NT2/D1 (cell line): ENCODE results near the gene TMC3.

ENCODE experiments used
- DNase-seq: peaks from one replicate; pipeline ENCODE4 v3.0.0-alpha.2; 2011; ENCODE audit warnings: low read depth, low spot score
- H3K27me3 ChIP-seq: 2 replicates; pipeline ENCODE4 v1.6.0; 2011; ENCODE audit warnings: mild to moderate bottlenecking; ENCODE audit not compliant: insufficient read length, insufficient read depth
- H3K36me3 ChIP-seq: 2 replicates; pipeline ENCODE4 v1.6.1; 2011; ENCODE audit warnings: mild to moderate bottlenecking, low read length, mixed read lengths; ENCODE audit not compliant: insufficient read depth, insufficient read length
- H3K4me1 ChIP-seq: 2 replicates; pipeline ENCODE4 v1.5.1; 2011; ENCODE audit not compliant: insufficient read depth, insufficient read length
- H3K4me3 ChIP-seq: 2 replicates; pipeline ENCODE4 v1.5.1; 2011; ENCODE audit warnings: low read depth; ENCODE audit not compliant: insufficient read length
- H3K9ac ChIP-seq: 2 replicates; pipeline ENCODE4 v1.6.0; 2011; ENCODE audit warnings: low read depth; ENCODE audit not compliant: insufficient read length
- H3K9me3 ChIP-seq: 2 replicates; pipeline ENCODE4 v1.5.1; 2011; ENCODE audit warnings: mild to moderate bottlenecking, low read length; ENCODE audit not compliant: insufficient read depth
- SUZ12 ChIP-seq: IDR thresholded peaks from 2 replicates; pipeline ENCODE4 v1.6.1; 2011; ENCODE audit not compliant: insufficient read length, insufficient read depth; ENCODE audit errors: extremely low read depth
- YY1 ChIP-seq: IDR thresholded peaks from 2 replicates; pipeline ENCODE4 v1.6.1; 2011; ENCODE audit not compliant: insufficient read length, insufficient read depth
- ZNF274 ChIP-seq: IDR thresholded peaks from 2 replicates; pipeline ENCODE4 v1.6.1; 2011; ENCODE audit warnings: mild to moderate bottlenecking, low read depth, low read length

TMC3 gene

GRCh38 chr15:81322676-81323253, 51.2 kb downstream of the TMC3 start:
- Histone ChIP-seq H3K27me3 (peaks cover 17% of the 10 kb centered on the region), H3K9ac (no peak overlapping the region), H3K4me3 (no peak overlapping the region), H3K4me1 (no peaks in the 10 kb centered on the region), H3K36me3 (peaks cover 17% of the 10 kb centered on the region), H3K9me3 (no peaks in the 10 kb centered on the region)
- no peak for DNase-seq
- TF ChIP-seq SUZ12 = no peak
- TF ChIP-seq YY1 = no peak
- TF ChIP-seq ZNF274 = no peak

- H3K36me3 ChIP-seq = peaks cover 19% of the 10 kb centered on the region
- no peak overlapping the region for H3K4me3 ChIP-seq
- no peaks in the 10 kb centered on the region for H3K9me3 ChIP-seq
- no peak overlapping the region for H3K9ac ChIP-seq
- TF ChIP-seq SUZ12 (no peak), ZNF274 (no peak), YY1 (no peak)
- peaks cover 17% of the 10 kb centered on the region for H3K27me3 ChIP-seq
- DNase-seq = no peak
- no peaks in the 10 kb centered on the region for H3K4me1 ChIP-seq
Observed at GRCh38 chr15:81321667-81322066, 52.3 kb downstream of the TMC3 start.

GRCh38 chr15:81317642-81318017, 56.4 kb downstream of the TMC3 start:
- H3K4me3 ChIP-seq = no peak overlapping the region
- H3K36me3 ChIP-seq = peaks cover 25% of the 10 kb centered on the region
- H3K4me1 ChIP-seq = no peaks in the 10 kb centered on the region
- TF ChIP-seq YY1 = no peak
- TF ChIP-seq SUZ12 = no peak
- no peak for TF ChIP-seq ZNF274
- no peaks in the 10 kb centered on the region for H3K9me3 ChIP-seq
- no peaks in the 10 kb centered on the region for H3K27me3 ChIP-seq
- DNase-seq = no peak
- H3K9ac ChIP-seq = no peak overlapping the region

GRCh38 chr15:81316267-81316666, 57.7 kb downstream of the TMC3 start:
- no peak for TF ChIP-seq ZNF274
- no peak for TF ChIP-seq SUZ12
- no peak for TF ChIP-seq YY1
- Histone ChIP-seq H3K4me1 (no peaks in the 10 kb centered on the region), H3K36me3 (peaks cover 32% of the 10 kb centered on the region), H3K27me3 (no peaks in the 10 kb centered on the region), H3K9ac (no peak overlapping the region), H3K4me3 (no peak overlapping the region), H3K9me3 (no peaks in the 10 kb centered on the region)
- no peak for DNase-seq

- Histone ChIP-seq H3K36me3 (peaks cover 34% of the 10 kb centered on the region), H3K4me3 (no peak overlapping the region), H3K4me1 (no peaks in the 10 kb centered on the region), H3K27me3 (no peaks in the 10 kb centered on the region), H3K9ac (no peak overlapping the region), H3K9me3 (no peaks in the 10 kb centered on the region)
- TF ChIP-seq YY1 (no peak), SUZ12 (no peak)
- DNase-seq = no peak
Observed at GRCh38 chr15:81315452-81316175, 58.4 kb downstream of the TMC3 start.

- Histone ChIP-seq H3K9ac (no peak overlapping the region), H3K4me1 (no peaks in the 10 kb centered on the region), H3K27me3 (no peaks in the 10 kb centered on the region), H3K4me3 (no peak overlapping the region), H3K36me3 (peaks cover 27% of the 10 kb centered on the region), H3K9me3 (no peaks in the 10 kb centered on the region)
- DNase-seq = no peak
- TF ChIP-seq YY1 (no peak), SUZ12 (no peak), ZNF274 (no peak)
Observed at GRCh38 chr15:81314378-81314777, 59.6 kb downstream of the TMC3 start.

- Histone ChIP-seq H3K4me3 (no peak overlapping the region), H3K27me3 (no peaks in the 10 kb centered on the region), H3K9me3 (no peaks in the 10 kb centered on the region), H3K36me3 (peaks cover 20% of the 10 kb centered on the region), H3K9ac (no peak overlapping the region), H3K4me1 (no peaks in the 10 kb centered on the region)
- TF ChIP-seq ZNF274 (no peak), SUZ12 (no peak), YY1 (no peak)
- no peak for DNase-seq
Observed at GRCh38 chr15:81313686-81314085, 60.3 kb downstream of the TMC3 start.
